Endothelial cell of umbilical vein (primary cell): ENCODE measurements around the gene PDGFA. TPM values are rescaled to one million over a fixed set of nuclear protein-coding genes. Genes with fewer than 3 reads are reported as not detected.

Source experiments
- BruUV-seq: library from RNA; stranded (reverse); fragments of 400-500 nt; replicated peaks from 2 replicates; lab custom pipeline; 2021; lab: Mats Ljungman, UMichigan
- CTCF ChIA-PET: fragments of 300-600, 350-600 bp; sonication (Branson Sonifier 250); formaldehyde crosslinking; loops from one replicate; lab custom pipeline; 2021; ENCODE audit warnings: antibody characterized with exemption, inconsistent platforms; lab: Charles Lee
- POLR2A ChIA-PET: fragments of 300-600, 350-600 bp; sonication (Branson Sonifier 250); formaldehyde crosslinking; loops from one replicate; lab custom pipeline; 2021; ENCODE audit warnings: antibody characterized with exemption, inconsistent platforms; lab: Charles Lee
- DNase-seq: peaks from one replicate; pipeline ENCODE4 v3.0.0-alpha.2; 2011; ENCODE audit warnings: low read depth, low spot score
- FAIRE-seq: peaks from 2 replicates; lab custom pipeline; 2011; peaks lifted over from hg19 to GRCh38; lab: Jason Lieb, UNC
- H2AFZ ChIP-seq: 2 replicates; pipeline ENCODE4 v1.6.0; 2012; ENCODE audit warnings: low read depth, low read length, control low read depth, inconsistent platforms
- H3K27ac ChIP-seq: 2 replicates; pipeline ENCODE4 v1.5.1; 2011; ENCODE audit warnings: low read depth, mild to moderate bottlenecking, control low read depth, low read length, moderate library complexity; ENCODE audit not compliant: insufficient read depth
- H3K27me3 ChIP-seq, 2 experiments: 2 replicates each; pipeline versions ENCODE4 v1.6.0 to v1.6.1; 2011; ENCODE audit warnings: low read length in 2 of 2, mixed read lengths in 1 of 2; ENCODE audit not compliant: control insufficient read depth in 2 of 2, insufficient read depth in 2 of 2
- H3K36me3 ChIP-seq, 2 experiments: 2 replicates in 1 of 2; 3 replicates in 1 of 2; pipeline ENCODE4 v1.5.1; 2011; ENCODE audit warnings: low read length in 2 of 2, mild to moderate bottlenecking in 1 of 2, moderate library complexity in 1 of 2; ENCODE audit not compliant: control insufficient read depth in 2 of 2, insufficient read depth in 2 of 2; ENCODE audit errors: extremely low read depth in 1 of 2
- H3K4me1 ChIP-seq: 3 replicates; pipeline ENCODE4 v1.5.1; 2011; ENCODE audit warnings: mild to moderate bottlenecking, low read length; ENCODE audit not compliant: control insufficient read depth, insufficient read depth; ENCODE audit errors: extremely low read depth
- H3K4me2 ChIP-seq: 2 replicates; pipeline ENCODE4 v1.6.1; 2011; ENCODE audit warnings: low read length, control low read depth, mixed read lengths; ENCODE audit not compliant: insufficient read depth
- H3K4me3 ChIP-seq, 3 experiments: fragments of 200-600 bp in 1 of 3; sonication (generic), shearing (Covaris generic) in 1 of 3; replicated peaks in 1 of 3; 2 replicates each; pipeline ENCODE4 v1.5.1; 2011 to 2016; ENCODE audit warnings: control low read depth in 3 of 3, low read length in 3 of 3, mild to moderate bottlenecking in 2 of 3, inconsistent platforms in 1 of 3, low read depth in 1 of 3, moderate library complexity in 1 of 3; ENCODE audit not compliant: insufficient read depth in 1 of 3
- H3K79me2 ChIP-seq: 2 replicates; pipeline ENCODE4 v1.6.0; 2012; ENCODE audit warnings: low read length, inconsistent platforms; ENCODE audit not compliant: control insufficient read depth, insufficient read depth
- H3K9ac ChIP-seq: replicated peaks from 2 replicates; pipeline ENCODE3; 2011; ENCODE audit warnings: low read length, control low read depth; ENCODE audit not compliant: insufficient read depth; ENCODE audit errors: extremely low read depth
- H3K9me1 ChIP-seq: replicated peaks from 3 replicates; pipeline ENCODE4 v1.6.0; 2011; ENCODE audit warnings: mild to moderate bottlenecking, low read length; ENCODE audit not compliant: control insufficient read depth, insufficient read depth; ENCODE audit errors: extremely low read depth
- H3K9me3 ChIP-seq: replicated peaks from 2 replicates; pipeline ENCODE4 v1.5.1; 2012; ENCODE audit warnings: low read length, inconsistent platforms; ENCODE audit not compliant: control insufficient read depth, insufficient read depth
- H4K20me1 ChIP-seq: replicated peaks from 2 replicates; pipeline ENCODE3; 2011; ENCODE audit warnings: mild to moderate bottlenecking, low read length; ENCODE audit not compliant: control insufficient read depth, insufficient read depth; ENCODE audit errors: extremely low read depth
- EZH2 ChIP-seq: IDR thresholded peaks from 2 replicates; pipeline ENCODE4 v1.6.1; 2012; ENCODE audit warnings: borderline replicate concordance, low read depth, mild to moderate bottlenecking, moderate library complexity, low read length, inconsistent platforms; ENCODE audit not compliant: severe bottlenecking
- FOS ChIP-seq: IDR thresholded peaks from 2 replicates; pipeline ENCODE4 v1.6.1; 2011; ENCODE audit warnings: mild to moderate bottlenecking, low read length, moderate library complexity, borderline replicate concordance; ENCODE audit not compliant: insufficient read depth
- JUN ChIP-seq: IDR thresholded peaks from 2 replicates; pipeline ENCODE4 v1.6.1; 2011; ENCODE audit warnings: borderline replicate concordance, low read depth; ENCODE audit not compliant: insufficient read length, insufficient read depth
- MYC ChIP-seq: IDR thresholded peaks from one replicate; pipeline ENCODE4 v1.6.1; 2011; ENCODE audit warnings: mild to moderate bottlenecking, low read depth, low read length
- POLR2A ChIP-seq: IDR thresholded peaks from 2 replicates; pipeline ENCODE4 v1.6.1; 2012; ENCODE audit warnings: low read depth, mild to moderate bottlenecking, control low read depth, low read length
- POLR2AphosphoS5 ChIP-seq: IDR thresholded peaks from 2 replicates; pipeline ENCODE4 v1.6.1; 2012; ENCODE audit warnings: low read depth, mild to moderate bottlenecking, control low read depth, low read length, moderate library complexity; ENCODE audit not compliant: insufficient read depth
- dilution Hi-C: fragments of 300-500 bp; cut with MboI; formaldehyde crosslinking; loops from one replicate; pipeline ENCODE4 v1.15.0; 2019; ENCODE audit warnings: low sequenced_read_pairs; ENCODE audit not compliant: extremely low pct_ligation_motif_present
- intact Hi-C: fragments of 100-400 bp; cut with micrococcal nuclease; formaldehyde crosslinking; loops from one replicate; pipeline ENCODE4 v1.10.0; 2022
- polyA plus RNA-seq, 4 experiments: library from polyadenylated mRNA; depleted of rRNA in 3 of 4; stranded (reverse) in 3 of 4; unstranded in 1 of 4; fragments of >200 nt; gene quantifications; 2 replicates each; pipeline versions ENCODE4 v1.2.1 to v1.2.3, GENCODE V29; 2011 to 2012; ENCODE audit warnings: missing spikeins in 1 of 4
- total RNA-seq: library from RNA; stranded (reverse); gene quantifications from 2 replicates; pipeline ENCODE4 v1.2.3, GENCODE V29; 2021
- TF ChIP-seq, protein P1 (sequence below), 2 donors: IDR thresholded peaks; 1 replicate in 1 of 2; 2 replicates in 1 of 2; pipeline ENCODE4 v1.5.1; 2011; ENCODE audit warnings: low read length in 2 of 2, mild to moderate bottlenecking in 2 of 2, moderate library complexity in 2 of 2, control low read depth in 1 of 2, inconsistent platforms in 1 of 2, low read depth in 1 of 2; ENCODE audit not compliant: insufficient read depth in 1 of 2; ENCODE audit errors: extremely low read depth in 1 of 2
- TF ChIP-seq, protein P2 (sequence below): IDR thresholded peaks from 2 replicates; pipeline ENCODE4 v1.6.1; 2011; ENCODE audit not compliant: insufficient read depth, insufficient read length

Gene PDGFA
- total and polyA plus RNA-seq, 2 donors (not counting 3 experiments of a cell fraction or from before 2014, with no cell fraction given): 17.4 to 62.4 TPM

- dilution Hi-C loops (no loop called here), intact Hi-C loops (no loop called here)
- no TSS peak for BruUV-seq
These were observed 22.0 kb upstream of the PDGFA start for GRCh38 chr7:541661-542060.

GRCh38 chr7:540997-541396 lies 21.4 kb upstream of the PDGFA start:
- Histone ChIP-seq H3K79me2 (no peaks in the 10 kb centered on the region), H3K4me1 (peaks cover 35% of the 10 kb centered on the region), H3K4me2 (no peak overlapping the region), H4K20me1 (no peaks in the 10 kb centered on the region), H2AFZ (no peak overlapping the region), H3K9ac (no peak overlapping the region), H3K4me3 (no peak overlapping the region), H3K9me3 (no peaks in the 10 kb centered on the region), H3K36me3 (no peaks in the 10 kb centered on the region), H3K9me1 (no peaks in the 10 kb centered on the region), H3K27me3 (no peaks in the 10 kb centered on the region), H3K27ac (no peak overlapping the region)
- CTCF ChIA-PET: no interaction called here
- POLR2A ChIA-PET: no interaction called here
- TF ChIP-seq, protein P1, sequence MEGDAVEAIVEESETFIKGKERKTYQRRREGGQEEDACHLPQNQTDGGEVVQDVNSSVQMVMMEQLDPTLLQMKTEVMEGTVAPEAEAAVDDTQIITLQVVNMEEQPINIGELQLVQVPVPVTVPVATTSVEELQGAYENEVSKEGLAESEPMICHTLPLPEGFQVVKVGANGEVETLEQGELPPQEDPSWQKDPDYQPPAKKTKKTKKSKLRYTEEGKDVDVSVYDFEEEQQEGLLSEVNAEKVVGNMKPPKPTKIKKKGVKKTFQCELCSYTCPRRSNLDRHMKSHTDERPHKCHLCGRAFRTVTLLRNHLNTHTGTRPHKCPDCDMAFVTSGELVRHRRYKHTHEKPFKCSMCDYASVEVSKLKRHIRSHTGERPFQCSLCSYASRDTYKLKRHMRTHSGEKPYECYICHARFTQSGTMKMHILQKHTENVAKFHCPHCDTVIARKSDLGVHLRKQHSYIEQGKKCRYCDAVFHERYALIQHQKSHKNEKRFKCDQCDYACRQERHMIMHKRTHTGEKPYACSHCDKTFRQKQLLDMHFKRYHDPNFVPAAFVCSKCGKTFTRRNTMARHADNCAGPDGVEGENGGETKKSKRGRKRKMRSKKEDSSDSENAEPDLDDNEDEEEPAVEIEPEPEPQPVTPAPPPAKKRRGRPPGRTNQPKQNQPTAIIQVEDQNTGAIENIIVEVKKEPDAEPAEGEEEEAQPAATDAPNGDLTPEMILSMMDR (IDR thresholded peaks at IDR 0.05; ENCODE audit: extremely low read depth in 1 of 2, insufficient read depth in 1 of 2, low read depth in 1 of 2, low read length in 2 of 2): no peak
- TF ChIP-seq EZH2 (no peak), POLR2AphosphoS5 (no peak), JUN (no peak)
- DNase-seq (no peak), FAIRE-seq (no peak)
- intact Hi-C loops: no loop called here
- BruUV-seq: no TSS peak
- dilution Hi-C loops: no loop called here

More at GRCh38 chr7:541661-542060, 22.0 kb upstream of the PDGFA start:
- Histone ChIP-seq H3K36me3 (no peaks in the 10 kb centered on the region), H3K27ac (no peak overlapping the region), H3K79me2 (no peaks in the 10 kb centered on the region), H3K27me3 (no peaks in the 10 kb centered on the region), H3K4me1 (peaks cover 35% of the 10 kb centered on the region), H4K20me1 (no peaks in the 10 kb centered on the region), H2AFZ (no peak overlapping the region), H3K9me1 (no peaks in the 10 kb centered on the region), H3K4me3 (no peak overlapping the region), H3K9ac (no peak overlapping the region), H3K4me2 (no peak overlapping the region), H3K9me3 (no peaks in the 10 kb centered on the region)
- no peak for FAIRE-seq
- CTCF ChIA-PET: no interaction called here
- no peak for DNase-seq
- POLR2A ChIA-PET: no interaction called here
- TF ChIP-seq POLR2A: no peak
- no peak for TF ChIP-seq MYC
- no peak for TF ChIP-seq POLR2AphosphoS5
- TF ChIP-seq, protein P2, sequence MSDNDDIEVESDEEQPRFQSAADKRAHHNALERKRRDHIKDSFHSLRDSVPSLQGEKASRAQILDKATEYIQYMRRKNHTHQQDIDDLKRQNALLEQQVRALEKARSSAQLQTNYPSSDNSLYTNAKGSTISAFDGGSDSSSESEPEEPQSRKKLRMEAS: no peak
- no peak for TF ChIP-seq FOS
- no peak for TF ChIP-seq EZH2
